GM13976 (cell line): ENCODE data around the gene DUSP11.
"Not testable (repeated sequence)": the region's sequence is repeated elsewhere in the genome, so short reads cannot be mapped to it uniquely, and the experiment has no call there.

Source experiments
- DNase-seq: peaks from one replicate; pipeline ENCODE4 v3.0.0; 2012; ENCODE audit warnings: low spot score
- CTCF ChIP-seq: IDR thresholded peaks from 2 replicates; pipeline ENCODE4 v1.5.1; 2012; ENCODE audit warnings: borderline replicate concordance, mild to moderate bottlenecking; ENCODE audit not compliant: insufficient read depth; ENCODE audit errors: extremely low read depth, missing control alignments, control extremely low read depth
- in situ Hi-C: fragments of 300-500 bp; cut with MboI; formaldehyde crosslinking; loops from one replicate; pipeline ENCODE4 v1.12.0; 2022; ENCODE audit warnings: low sequenced_read_pairs, mixed read lengths, inconsistent platforms; ENCODE audit not compliant: unreplicated experiment

DUSP11 gene

GRCh38 chr2:73818296-73818695 lies 38.4 kb upstream of the DUSP11 start:
- in situ Hi-C loops = no loop called here
- TF ChIP-seq CTCF = no peak
- DNase-seq = no peak

GRCh38 chr2:73812635-73813034 lies 32.7 kb upstream of the DUSP11 start:
- TF ChIP-seq CTCF = no peak
- DNase-seq = no peak
- in situ Hi-C loops = no loop called here

- in situ Hi-C loops = no loop called here
- no peak for TF ChIP-seq CTCF
- DNase-seq = no peak
Measured at GRCh38 chr2:73811878-73812277, 32.0 kb upstream of the DUSP11 start.

- DNase-seq, in situ Hi-C loops: not testable (repeated sequence)
Measured at GRCh38 chr2:73783883-73784282, 4.0 kb upstream of the DUSP11 start, which contains the start of gene C2orf78. TSS of gene C2orf78 (plus strand) at chr2:73784183. CDS start at chr2:73784310, 127 bp downstream.

DNA sequence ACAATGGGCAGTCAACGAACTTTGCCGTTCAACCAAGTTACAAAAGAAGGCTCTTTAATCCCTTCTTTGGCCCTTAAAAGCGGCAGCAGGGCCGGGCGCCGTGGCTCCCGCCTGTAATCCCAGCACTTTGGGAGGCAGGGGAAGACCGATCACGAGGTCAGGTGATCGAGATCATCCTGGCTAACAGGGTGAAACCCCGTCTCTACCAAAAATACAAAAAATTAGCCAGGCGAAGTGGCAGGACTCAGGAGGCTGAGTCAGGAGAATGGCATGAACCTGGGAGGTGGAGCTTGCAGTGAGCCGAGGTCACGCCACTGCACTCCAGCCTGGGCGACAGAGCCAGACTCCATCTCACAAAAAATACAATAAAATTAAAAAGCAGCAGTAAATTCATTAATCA lies 3.5 kb upstream of the DUSP11 start:
- in situ Hi-C loops, DNase-seq: not testable (repeated sequence)

- in situ Hi-C loops = no loop called here
- DNase-seq = no peak
- no peak for TF ChIP-seq CTCF
Measured at GRCh38 chr2:73780237-73780582, 307 bp upstream of the DUSP11 start.

- in situ Hi-C loops, DNase-seq: not testable (repeated sequence)
Measured at GRCh38 chr2:73778867-73779466, 936 bp downstream of the DUSP11 start.

- no peak for DNase-seq
- in situ Hi-C loops = no loop called here
- TF ChIP-seq CTCF = no peak
Measured at GRCh38 chr2:73776869-73777519, 2.9 kb downstream of the DUSP11 start.
